Fibroblast of skin of left quadriceps (primary cell): ENCODE data around the gene RASIP1.
A peak's percentile ranks its signal among the peaks of the same experiment; 100 is the strongest.

Experiments
- DNase-seq, 2 experiments: peaks; one replicate each; pipeline ENCODE4 v3.0.0-alpha.2; 2013; ENCODE audit warnings: low read depth in 2 of 2

The RASIP1 gene

DNA sequence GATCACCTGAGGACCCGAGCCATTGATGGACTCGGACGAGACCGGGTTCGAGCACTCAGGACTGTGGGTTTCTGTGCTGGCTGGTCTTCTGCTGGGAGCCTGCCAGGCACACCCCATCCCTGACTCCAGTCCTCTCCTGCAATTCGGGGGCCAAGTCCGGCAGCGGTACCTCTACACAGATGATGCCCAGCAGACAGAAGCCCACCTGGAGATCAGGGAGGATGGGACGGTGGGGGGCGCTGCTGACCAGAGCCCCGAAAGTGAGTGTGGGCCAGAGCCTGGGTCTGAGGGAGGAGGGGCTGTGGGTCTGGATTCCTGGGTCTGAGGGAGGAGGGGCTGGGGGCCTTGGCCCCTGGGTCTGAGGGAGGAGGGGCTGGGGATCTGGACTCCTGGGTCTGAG, 15.8 kb upstream of the RASIP1 start:
- DNase-seq: no peak

GRCh38 chr19:48755787-48756186, 15.4 kb upstream of the RASIP1 start:
- DNase-seq: no peak

- no peak for DNase-seq
These were observed 14.8 kb upstream of the RASIP1 start, which contains the start of gene FGF21 for GRCh38 chr19:48755084-48755641. FGF21 (plus strand) TSS chr19:48755524; CDS start chr19:48756237, 713 bp downstream.

- DNase-seq: no peak
These were observed 12.3 kb upstream of the RASIP1 start, which contains the start of gene FUT1 for GRCh38 chr19:48752496-48753365. FUT1 (minus strand) TSS chr19:48752641; CDS start chr19:48751281, 1,360 bp downstream.

- DNase-seq: no peak
These were observed 11.6 kb upstream of the RASIP1 start for GRCh38 chr19:48751845-48752495.

DNA sequence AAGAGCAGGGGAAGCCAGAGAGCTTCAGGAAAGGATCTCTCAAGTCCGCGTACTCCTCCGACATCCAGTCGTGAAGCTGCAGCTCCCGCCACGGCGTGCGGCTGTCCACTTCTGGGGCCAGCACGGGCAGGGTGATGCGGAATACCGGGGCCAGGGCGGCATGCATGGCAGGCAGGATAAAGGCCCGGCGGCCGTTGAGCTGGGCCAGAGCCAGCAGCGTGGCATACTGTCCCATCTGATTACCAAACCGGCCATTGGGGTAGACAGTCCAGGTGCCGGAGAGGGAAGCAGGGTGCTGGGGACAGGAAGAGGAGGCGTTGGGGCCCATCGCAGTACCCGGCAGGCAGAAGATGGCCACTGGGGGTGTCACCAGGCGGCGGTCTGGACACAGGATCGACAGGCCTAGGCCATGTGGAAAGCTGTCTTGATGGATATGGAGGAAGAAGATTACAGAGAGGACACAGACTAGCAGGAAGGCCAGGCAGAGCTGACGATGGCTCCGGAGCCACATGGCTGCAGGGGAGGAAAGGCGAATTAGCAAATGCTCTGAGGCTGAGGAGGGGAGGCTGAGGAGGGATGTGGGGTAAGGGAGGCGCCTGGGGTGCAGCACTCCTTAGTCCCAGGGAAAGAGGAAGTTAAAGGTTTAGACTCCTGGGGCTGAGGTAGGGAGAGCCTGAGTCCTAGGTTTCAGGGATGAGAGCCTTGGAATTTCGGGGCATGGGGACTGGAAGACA, 10.5 kb upstream of the RASIP1 start:
- DNase-seq: no peak

DNA sequence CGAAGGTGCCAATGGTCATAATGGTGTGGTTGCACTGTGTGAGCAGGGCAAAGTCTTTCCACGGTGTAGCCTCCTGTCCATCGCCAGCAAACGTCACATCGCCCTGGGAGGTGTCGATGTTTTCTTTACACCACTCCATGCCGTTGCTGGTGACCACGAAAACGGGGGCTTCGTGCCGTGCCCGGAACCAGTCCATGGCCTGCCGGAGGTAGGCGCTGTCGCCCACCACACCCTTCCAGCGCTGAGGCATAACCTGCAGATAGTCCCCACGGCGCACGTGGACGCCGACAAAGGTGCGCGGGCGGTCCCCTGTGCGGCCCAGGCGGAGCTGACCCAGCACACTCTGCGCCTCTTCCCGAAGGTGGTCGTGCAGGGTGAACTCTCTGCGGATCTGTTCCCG, 9.9 kb upstream of the RASIP1 start:
- DNase-seq: no peak

DNA sequence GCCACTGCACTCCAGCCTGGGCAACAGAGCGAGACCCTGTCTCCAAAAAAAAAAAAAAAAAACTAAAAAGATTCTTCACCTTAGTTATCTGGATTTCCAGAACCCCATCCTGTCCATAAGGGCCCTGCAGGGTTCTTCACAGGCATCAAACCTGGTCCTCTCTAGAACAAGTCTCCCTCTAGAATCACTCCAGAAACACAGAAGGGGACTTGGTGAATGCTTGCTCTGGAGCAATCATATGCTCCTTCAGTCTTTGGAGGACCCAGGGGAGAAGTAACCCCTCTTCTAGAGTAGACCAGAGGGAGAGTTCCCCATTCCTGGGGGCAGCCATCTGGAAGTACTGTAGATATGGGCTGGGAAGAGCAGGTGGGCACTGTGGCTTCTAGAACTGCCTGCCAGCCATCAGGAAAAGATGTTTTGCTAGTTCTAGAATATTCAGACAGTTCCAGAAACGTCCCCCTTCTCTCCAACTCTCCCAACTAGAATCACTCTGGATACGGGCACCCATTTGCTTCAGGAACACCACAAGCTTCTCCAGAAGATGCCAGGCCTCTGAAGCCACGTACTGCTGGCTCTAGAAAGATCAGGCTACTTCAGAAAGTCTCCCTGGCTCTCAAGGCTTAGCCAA, 9.3 kb upstream of the RASIP1 start:
- no peak for DNase-seq

- peak; percentile 72 to 76 for DNase-seq
These were observed 6.5 kb upstream of the RASIP1 start, which contains the start of gene IZUMO1 for GRCh38 chr19:48746738-48747575. IZUMO1 (minus strand) TSS chr19:48746909; CDS start chr19:48745859, 1,050 bp downstream.

- DNase-seq: no peak
These were observed 5.7 kb upstream of the RASIP1 start for GRCh38 chr19:48746110-48746509.

- no peak for DNase-seq
These were observed 5.0 kb upstream of the RASIP1 start for GRCh38 chr19:48745208-48745995.

- DNase-seq: no peak
These were observed 1.7 kb upstream of the RASIP1 start for GRCh38 chr19:48742096-48742495.

DNA sequence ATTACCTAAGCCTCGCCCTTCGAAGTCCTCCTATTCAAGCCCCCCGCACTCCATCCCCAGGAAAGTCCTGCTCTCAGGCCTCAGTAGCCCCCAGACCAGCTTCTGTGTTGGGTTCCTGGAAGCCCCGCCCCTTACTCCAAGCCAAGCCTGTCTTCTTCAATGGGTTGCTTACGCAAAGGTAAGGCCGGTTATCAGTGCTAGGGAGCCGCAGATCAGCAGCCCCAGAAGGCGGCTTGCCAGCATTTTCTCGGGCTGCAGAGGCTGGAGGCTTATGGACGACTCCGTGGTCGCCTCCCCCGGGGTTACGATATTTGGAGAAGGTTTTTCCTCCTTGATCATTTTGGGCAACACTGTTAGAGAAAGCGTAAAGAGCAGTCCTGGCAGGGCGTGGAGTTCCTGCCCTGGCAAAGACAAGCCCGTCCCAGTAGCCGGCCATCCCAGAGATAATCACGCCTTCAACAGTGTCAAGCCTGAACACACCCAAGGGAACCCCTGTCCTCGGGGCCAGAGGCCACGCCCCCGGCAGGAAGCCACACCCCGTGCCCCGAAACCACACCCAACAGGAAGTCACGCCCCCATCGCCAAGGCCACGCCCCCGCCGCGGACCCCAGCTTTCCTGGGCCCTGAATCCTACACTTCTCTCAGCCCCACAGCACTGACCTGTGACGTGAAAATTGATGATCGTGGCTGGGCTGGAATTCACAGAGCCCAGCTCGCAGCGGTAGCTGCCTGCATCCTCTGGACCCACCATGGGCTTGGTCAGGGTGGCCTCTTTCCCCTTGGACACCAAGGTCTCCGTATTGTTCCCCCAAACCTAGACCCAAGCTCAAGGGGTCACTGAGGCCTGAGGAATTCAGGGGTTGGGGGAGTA, 954 bp upstream of the RASIP1 start:
- DNase-seq: no peak

DNA sequence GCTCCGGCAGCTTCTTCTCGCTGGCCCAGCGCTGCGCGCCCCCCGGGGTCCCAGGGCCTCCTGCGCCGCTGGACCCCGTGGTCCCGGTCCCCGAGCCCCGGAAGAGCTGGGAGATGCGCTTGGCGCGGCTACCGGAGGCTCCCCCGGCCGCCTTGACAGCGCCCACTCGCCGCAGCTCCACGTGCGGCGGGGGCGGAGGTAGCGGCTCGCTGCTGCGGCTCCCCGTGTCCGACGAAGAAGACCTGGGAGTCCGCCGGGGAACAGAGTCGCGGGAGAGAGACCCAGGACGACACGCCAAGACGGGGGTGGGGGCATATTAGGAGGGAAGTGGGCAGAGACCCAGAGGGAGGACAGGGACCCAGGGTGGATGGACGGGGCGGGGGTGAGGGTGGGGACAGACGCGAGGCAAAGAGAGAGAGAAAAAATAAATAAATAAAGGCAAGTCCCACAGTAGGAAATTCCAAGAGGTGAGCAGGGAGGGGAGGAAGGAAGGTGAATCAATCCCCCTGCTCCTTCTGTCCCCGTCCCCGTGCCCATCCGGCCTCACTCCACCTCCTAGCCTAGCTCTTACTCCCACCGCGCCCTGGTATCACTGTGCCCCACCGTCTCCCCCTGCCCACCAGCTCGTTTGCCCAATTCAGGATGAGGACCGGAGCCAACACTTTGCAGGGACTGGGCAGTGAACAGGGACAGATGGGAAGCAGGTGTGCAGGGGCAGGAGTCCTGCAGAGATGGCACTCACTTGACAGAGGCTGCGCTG, 826 bp downstream of the RASIP1 start:
- DNase-seq: no peak

GRCh38 chr19:48738557-48739403, 1.6 kb downstream of the RASIP1 start:
- peak; percentile 42 to 51 for DNase-seq

- DNase-seq: no peak
These were observed 2.9 kb downstream of the RASIP1 start for GRCh38 chr19:48737360-48737998.
